Measurements from ENCODE around the gene HHIPL1. TPM values are rescaled to one million over a fixed set of nuclear protein-coding genes. Genes with fewer than 3 reads are reported as not detected.

HHIPL1 gene
- total RNA-seq, 1 donor from 2014 or later = 1.1 TPM

GRCh38 chr14:99688629-99689028, 43.7 kb downstream of the HHIPL1 start:
- Histone ChIP-seq H3K36me3 (ENCODE audit: control insufficient read depth, insufficient read depth, low read length) (no peaks in the 10 kb centered on the region), H3K4me3 (ENCODE audit: low read depth, low read length) (no peak overlapping the region), H3K27me3 (ENCODE audit: control insufficient read depth, insufficient read depth, low read length) (peaks cover 26% of the 10 kb centered on the region)
- DNase-seq (ENCODE audit: low read depth) = no peak
- TF ChIP-seq CTCF (IDR thresholded peaks at IDR 0.05; ENCODE audit: insufficient read depth, low read length, poor library complexity, severe bottlenecking) = no peak

- Histone ChIP-seq H3K4me3 (ENCODE audit: low read depth, low read length) (no peak overlapping the region), H3K36me3 (ENCODE audit: control insufficient read depth, insufficient read depth, low read length) (no peaks in the 10 kb centered on the region), H3K27me3 (ENCODE audit: control insufficient read depth, insufficient read depth, low read length) (peaks cover 25% of the 10 kb centered on the region)
- no peak for TF ChIP-seq CTCF (IDR thresholded peaks at IDR 0.05; ENCODE audit: insufficient read depth, low read length, poor library complexity, severe bottlenecking)
- DNase-seq (ENCODE audit: low read depth) = no peak
Measured at GRCh38 chr14:99689266-99690236, 44.6 kb downstream of the HHIPL1 start.

- no peak overlapping the region for H3K4me3 ChIP-seq (ENCODE audit: low read depth, low read length)
- no peak for DNase-seq (ENCODE audit: low read depth)
- H3K27me3 ChIP-seq (ENCODE audit: control insufficient read depth, insufficient read depth, low read length) = peaks cover 21% of the 10 kb centered on the region
- no peaks in the 10 kb centered on the region for H3K36me3 ChIP-seq (ENCODE audit: control insufficient read depth, insufficient read depth, low read length)
- TF ChIP-seq CTCF (IDR thresholded peaks at IDR 0.05; ENCODE audit: insufficient read depth, low read length, poor library complexity, severe bottlenecking) = no peak
Measured at GRCh38 chr14:99690636-99691035, 45.7 kb downstream of the HHIPL1 start.

DNA sequence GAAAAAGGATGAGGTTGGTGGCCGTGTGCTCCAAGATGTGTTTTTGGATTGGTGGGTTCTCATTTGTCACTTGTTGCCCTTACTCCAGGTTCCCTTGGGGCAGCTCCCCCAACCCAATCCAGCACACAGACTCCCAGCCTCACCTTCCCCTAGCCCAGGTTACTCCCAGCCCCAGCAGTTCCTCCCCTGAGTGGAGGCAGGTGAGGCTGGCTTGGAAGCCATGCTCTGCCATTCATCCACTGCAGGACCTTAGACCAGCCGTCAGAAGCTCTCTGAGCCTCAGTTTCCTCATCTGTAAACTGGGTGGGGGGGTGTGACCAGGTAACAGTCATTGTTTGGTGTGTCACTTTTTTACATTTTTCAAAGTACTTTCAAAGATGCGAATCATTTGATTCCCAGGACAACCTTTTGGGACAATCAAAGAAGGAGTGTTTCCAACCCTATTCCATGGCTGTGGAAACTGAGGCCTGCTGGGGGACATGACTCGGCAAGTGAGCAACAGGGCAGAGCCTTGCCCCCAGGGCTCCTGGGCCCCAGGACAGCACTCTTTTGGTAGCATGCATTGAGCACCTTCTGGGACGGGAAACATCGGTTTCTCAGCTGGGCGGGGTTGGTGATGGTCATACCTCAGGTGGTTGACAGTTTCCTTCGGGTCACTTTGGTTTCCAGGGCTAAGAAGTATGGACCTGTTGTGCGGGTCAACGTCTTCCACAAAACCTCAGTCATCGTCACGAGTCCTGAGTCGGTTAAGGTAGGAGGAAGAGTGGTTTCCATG, 46.4 kb downstream of the HHIPL1 start:
- no peak overlapping the region for H3K4me3 ChIP-seq (ENCODE audit: low read depth, low read length)
- peaks cover 19% of the 10 kb centered on the region for H3K27me3 ChIP-seq (ENCODE audit: control insufficient read depth, insufficient read depth, low read length)
- DNase-seq (ENCODE audit: low read depth) = no peak
- no peaks in the 10 kb centered on the region for H3K36me3 ChIP-seq (ENCODE audit: control insufficient read depth, insufficient read depth, low read length)
- TF ChIP-seq CTCF (IDR thresholded peaks at IDR 0.05; ENCODE audit: insufficient read depth, low read length, poor library complexity, severe bottlenecking) = no peak

- no peak for DNase-seq (ENCODE audit: low read depth)
- Histone ChIP-seq H3K27me3 (ENCODE audit: control insufficient read depth, insufficient read depth, low read length) (peaks cover 7% of the 10 kb centered on the region), H3K4me3 (ENCODE audit: low read depth, low read length) (no peak overlapping the region), H3K36me3 (ENCODE audit: control insufficient read depth, insufficient read depth, low read length) (no peaks in the 10 kb centered on the region)
- TF ChIP-seq CTCF (IDR thresholded peaks at IDR 0.05; ENCODE audit: insufficient read depth, low read length, poor library complexity, severe bottlenecking) = no peak
Measured at GRCh38 chr14:99693918-99694317, 49.0 kb downstream of the HHIPL1 start.

All from kidney epithelial cell (primary cell).